ENCODE results near the gene PHC2.

DNA sequence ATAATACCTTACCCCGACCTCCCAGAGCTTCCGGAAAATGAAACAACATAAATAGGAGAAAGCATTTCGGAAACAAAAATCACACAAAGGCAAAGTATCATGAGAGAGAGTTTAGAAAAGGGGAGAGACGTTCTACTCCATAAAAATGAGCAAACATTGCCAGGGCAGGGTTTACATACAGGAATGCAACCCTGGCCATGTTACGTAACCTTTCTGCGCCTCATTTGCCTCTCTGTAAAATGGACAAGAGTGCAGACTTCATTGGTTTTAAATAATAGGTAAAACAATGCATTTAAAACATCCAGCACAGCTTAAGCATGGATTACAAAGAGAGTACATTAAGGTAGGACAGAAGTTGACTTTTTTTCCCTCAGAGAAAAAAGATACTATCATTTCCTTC is 45.6 kb downstream of the PHC2 start:
- TF ChIP-seq, protein P1, sequence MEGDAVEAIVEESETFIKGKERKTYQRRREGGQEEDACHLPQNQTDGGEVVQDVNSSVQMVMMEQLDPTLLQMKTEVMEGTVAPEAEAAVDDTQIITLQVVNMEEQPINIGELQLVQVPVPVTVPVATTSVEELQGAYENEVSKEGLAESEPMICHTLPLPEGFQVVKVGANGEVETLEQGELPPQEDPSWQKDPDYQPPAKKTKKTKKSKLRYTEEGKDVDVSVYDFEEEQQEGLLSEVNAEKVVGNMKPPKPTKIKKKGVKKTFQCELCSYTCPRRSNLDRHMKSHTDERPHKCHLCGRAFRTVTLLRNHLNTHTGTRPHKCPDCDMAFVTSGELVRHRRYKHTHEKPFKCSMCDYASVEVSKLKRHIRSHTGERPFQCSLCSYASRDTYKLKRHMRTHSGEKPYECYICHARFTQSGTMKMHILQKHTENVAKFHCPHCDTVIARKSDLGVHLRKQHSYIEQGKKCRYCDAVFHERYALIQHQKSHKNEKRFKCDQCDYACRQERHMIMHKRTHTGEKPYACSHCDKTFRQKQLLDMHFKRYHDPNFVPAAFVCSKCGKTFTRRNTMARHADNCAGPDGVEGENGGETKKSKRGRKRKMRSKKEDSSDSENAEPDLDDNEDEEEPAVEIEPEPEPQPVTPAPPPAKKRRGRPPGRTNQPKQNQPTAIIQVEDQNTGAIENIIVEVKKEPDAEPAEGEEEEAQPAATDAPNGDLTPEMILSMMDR (IDR thresholded peaks at IDR 0.05; ENCODE audit: low read length), result no peak
- TF ChIP-seq EZH2 (optimal IDR thresholded peaks at IDR 0.05; ENCODE audit: low read depth, low read length) (no peak), EZH2phosphoT487 (IDR thresholded peaks at IDR 0.05; ENCODE audit: low read length) (no peak)
